GM19328 (cell line): ENCODE measurements around the gene TMEM247.

ENCODE experiments used
- ATAC-seq: cut with Tn5 transposase; IDR thresholded peaks from one replicate; pipeline ENCODE4 v1.9.1; 2021; ENCODE audit warnings: mild to moderate bottlenecking, moderate library complexity; ENCODE audit not compliant: unreplicated experiment

Gene TMEM247

GRCh38 chr2:46487667-46488335 lies 8.4 kb downstream of the TMEM247 start:
- no peak for ATAC-seq

DNA sequence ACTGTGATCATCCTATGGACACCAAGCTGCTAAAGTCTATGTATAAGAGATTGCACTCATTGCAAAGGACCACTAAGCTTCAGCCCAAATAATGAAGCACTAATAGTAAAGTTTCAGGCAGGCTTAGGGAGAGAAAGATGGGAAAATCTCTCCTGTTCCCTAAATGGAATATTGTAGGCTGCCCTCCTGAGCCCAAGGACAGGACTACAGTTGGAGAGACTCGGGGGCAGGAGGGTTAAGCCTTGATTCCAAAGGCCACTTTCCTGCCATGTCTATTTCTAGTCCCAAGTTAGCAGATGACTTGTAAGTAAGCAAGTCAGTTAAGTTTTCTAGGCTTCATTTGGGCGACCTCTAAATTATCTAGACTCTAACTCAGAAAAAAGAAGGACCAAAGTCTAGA lies 9.0 kb downstream of the TMEM247 start:
- ATAC-seq: no peak

DNA sequence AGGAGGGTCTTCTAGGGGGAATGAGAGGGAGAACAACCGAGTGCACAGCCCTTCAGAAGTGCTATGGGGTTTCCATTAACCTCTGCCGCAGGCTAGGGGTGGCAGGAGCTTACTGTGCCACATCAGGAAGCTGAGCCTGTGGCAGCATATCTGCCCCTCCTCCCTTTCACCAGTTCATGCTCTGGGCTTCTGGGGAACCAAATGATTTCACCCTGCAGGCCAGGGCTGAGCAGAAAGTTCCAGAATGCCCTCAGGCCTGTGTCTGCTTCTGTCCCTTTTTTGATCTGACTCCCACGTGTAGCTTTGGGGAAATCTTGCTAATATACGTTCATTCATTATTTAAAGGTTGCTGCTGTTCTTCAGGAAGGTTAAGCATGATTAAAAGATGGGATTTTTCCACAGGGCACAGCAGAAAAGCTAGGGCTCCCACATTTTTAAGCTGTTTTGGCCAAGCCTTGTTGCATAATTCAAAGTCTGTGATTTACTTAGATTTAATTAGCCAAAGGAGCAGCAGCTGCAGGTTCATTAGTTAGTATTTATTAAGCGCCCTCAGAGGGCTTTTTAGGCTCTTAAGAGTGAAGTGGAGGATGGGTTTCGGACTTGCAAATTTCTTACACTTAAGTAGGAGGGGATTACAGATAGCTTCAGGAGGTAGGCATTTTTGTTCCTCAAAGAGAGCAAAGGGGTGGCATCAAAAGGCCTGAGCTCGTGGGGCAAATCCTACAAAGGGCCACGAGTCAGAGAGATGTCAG lies 10.2 kb downstream of the TMEM247 start:
- no peak for ATAC-seq

- ATAC-seq: no peak
Observed at GRCh38 chr2:46490521-46491141, 11.3 kb downstream of the TMEM247 start.

DNA sequence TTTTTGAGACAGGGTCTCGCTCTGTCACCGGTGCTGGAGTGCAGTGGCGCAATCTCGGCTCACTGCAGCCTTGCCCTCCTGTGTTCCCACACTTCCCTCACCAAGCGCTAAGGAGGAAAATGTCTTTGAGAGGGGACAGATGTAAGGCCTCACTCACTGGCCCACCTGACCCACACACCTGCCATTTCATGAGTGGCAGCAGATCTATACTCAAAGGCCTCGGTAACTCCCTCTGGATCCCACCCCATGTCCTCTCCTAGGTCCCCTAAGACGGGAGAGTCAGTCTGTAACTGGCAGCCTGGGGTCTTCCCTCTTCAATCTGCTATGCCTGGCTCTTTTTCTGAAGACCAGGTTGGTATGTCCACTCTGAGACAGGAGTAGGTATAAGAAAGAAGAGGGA lies 12.9 kb downstream of the TMEM247 start:
- ATAC-seq: no peak

DNA sequence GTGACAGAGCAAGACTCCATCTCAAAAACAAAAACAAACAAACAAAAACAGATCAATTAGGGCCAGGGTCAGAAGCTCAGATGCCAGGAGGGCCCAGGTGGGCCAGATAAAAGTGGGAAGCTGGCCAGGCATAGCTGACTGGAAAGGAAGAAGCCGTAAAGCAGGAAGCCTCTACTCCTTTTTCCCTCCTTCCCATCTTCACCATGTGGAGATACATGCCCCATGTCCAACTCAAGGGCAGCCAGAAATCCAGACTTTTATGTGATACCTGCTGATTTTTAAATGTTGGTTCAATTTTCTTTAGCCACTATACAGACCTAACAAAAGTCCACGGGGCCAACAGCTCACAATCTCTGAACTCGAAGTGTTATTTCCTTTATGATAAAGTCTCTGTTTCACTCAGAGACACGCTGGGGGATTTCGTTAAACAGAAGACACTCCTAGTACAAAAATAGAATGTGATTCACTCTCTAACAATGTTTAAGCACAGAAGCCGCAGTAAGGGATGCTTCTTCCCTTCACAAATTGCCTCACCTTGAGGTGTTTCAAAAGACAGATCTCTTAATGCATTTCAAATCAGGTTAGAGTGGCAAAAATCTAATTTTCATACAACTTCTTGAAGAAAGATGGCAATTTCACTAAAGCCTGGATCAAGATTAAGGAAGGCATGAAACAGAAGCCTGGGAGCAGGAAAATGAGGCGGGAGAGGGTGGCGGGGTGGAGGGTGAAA lies 14.0 kb downstream of the TMEM247 start:
- no peak for ATAC-seq

- ATAC-seq: no peak
Observed at GRCh38 chr2:46493971-46494250, 14.5 kb downstream of the TMEM247 start.

DNA sequence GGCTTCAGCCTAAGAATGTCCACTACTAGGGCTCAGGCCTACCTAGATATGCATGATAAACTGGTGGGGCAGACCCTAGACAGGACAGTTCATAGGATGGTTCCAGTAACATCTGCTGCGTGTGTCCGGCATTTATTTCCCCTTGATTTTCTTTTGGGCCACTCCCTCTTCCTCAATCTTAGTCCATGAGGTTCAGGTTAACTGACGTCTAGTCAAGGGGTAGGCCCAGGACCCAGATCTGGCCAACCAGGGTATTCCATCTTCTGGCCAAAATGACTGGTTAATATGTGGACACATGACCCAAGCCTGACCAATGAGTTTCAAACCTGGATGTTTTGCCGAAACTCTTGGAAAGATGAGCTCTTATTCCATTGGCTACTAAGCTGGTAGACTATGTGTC lies 15.2 kb downstream of the TMEM247 start:
- no peak for ATAC-seq

- ATAC-seq: no peak
Observed at GRCh38 chr2:46495231-46496030, 16.1 kb downstream of the TMEM247 start.

DNA sequence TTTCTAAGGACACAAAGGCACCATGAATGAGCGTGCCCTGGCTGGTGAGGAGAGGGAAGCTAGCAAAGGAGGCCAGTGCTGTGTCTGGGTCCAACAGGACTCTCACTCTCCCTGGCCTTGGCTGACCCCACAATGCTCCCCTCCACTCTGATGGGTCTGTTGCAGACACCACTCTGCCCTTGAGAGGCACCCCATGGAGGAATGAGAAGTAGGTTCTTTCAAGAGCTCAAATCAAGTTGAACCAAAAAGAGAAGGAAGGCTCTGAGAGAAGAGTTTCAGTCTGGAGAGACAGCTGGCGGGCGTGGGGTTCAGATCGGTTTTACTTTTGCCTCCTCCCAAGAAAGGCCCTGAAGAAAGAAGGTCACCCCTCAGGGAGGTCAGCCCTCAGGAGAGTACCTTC lies 18.4 kb downstream of the TMEM247 start:
- no peak for ATAC-seq

GRCh38 chr2:46498681-46499080 lies 19.3 kb downstream of the TMEM247 start:
- ATAC-seq: no peak

DNA sequence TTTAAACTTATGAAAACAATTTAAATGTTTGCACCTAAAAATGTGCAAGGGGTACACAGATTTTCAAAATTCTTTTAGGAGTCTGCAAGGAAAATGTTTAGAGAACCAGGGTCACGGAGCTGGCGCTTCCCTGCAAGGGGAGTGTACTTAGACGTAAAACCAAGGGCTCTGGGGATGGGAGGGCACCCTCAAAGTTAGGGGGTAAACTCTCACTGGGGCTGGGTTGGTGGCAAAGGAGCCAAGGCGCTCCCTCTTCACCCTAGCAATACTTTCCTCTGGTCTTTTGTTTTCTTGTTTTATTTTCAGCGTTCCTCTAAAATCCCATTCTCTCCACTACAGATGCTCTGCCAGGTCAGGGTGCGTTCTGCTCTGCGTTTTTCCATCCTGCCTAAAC lies 20.0 kb downstream of the TMEM247 start:
- no peak for ATAC-seq

GRCh38 chr2:46500801-46501200 lies 21.4 kb downstream of the TMEM247 start:
- no peak for ATAC-seq

GRCh38 chr2:46502291-46502885 lies 23.0 kb downstream of the TMEM247 start:
- ATAC-seq: no peak

GRCh38 chr2:46503686-46504085 lies 24.3 kb downstream of the TMEM247 start:
- ATAC-seq: no peak

DNA sequence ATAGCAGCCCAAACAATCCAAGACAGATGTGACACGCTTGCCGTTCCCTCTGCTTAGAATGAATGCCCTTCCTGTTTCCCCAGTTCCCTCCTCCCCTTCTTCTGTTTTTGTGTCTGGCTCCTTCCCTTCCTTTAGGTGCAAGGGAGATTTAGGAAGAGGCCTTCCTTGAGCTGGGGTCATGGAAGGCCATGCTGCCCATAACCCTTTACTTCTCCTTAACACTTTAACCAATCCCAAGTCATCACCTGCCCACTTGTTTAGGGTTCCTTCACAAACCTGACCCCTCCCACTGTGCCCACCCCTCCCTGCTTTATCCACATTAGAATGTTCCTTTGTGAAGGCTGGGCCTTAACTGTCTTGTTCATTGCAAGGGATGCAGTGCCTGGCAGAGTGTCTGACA lies 24.9 kb downstream of the TMEM247 start:
- no peak for ATAC-seq

GRCh38 chr2:46504685-46505471 lies 25.5 kb downstream of the TMEM247 start:
- no peak for ATAC-seq

GRCh38 chr2:46505472-46505783 lies 26.1 kb downstream of the TMEM247 start:
- ATAC-seq: no peak

DNA sequence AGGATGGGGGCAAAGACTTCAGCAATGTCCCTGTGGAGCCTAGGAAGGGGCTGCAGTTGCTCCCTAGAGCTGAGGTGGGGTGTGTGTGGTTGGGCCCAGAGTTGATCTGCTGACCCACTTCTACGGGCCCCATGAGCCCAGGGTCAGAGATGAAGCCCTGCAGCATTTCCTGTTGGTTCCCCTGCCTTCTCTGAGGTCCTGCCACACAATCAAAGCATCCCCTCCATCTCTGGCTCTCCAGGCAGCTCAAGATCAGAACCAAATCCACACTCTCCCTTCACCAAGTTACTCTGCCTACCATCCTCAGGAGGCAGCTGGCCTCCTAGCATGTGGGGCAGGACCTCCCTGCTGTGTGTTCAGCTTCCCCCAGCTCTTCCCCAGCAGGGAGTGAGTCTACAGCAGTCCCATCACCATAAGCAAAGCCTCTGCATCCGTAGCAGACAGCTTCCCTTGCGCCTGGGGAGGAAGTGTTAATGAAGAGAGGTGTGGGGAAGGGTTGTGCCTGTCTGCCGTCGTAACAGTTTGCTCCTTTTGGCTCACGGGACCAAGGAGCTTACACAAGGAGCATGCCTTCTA lies 26.9 kb downstream of the TMEM247 start:
- no peak for ATAC-seq

DNA sequence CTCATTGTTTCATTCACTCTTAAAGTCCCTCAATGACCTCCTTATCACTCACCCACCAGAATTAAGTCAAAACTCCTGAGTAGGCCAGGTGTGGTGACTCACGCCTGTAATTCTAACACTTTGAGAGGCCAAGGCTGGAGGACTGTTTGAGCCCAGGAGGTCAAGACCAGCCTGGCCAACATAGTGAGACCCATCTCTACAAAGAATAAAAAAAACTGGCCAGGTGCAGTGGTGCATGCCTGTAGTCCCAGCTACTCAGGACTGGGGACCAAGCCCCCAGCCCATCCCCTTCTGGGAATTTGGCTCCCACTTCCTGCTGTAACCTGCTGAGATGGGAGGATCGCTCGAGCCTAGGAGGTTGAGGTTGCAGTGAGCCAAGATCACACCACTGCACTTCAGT lies 28.9 kb downstream of the TMEM247 start:
- no peak for ATAC-seq
